ENCODE measurements around the gene KIRREL3. TPM values are rescaled to one million over a fixed set of nuclear protein-coding genes. Genes with fewer than 3 reads are reported as not detected.
A peak's percentile ranks its signal among the peaks of the same experiment; 100 is the strongest.

KIRREL3 gene
- total RNA-seq, 1 donor from 2014 or later: 0.82 TPM

DNA sequence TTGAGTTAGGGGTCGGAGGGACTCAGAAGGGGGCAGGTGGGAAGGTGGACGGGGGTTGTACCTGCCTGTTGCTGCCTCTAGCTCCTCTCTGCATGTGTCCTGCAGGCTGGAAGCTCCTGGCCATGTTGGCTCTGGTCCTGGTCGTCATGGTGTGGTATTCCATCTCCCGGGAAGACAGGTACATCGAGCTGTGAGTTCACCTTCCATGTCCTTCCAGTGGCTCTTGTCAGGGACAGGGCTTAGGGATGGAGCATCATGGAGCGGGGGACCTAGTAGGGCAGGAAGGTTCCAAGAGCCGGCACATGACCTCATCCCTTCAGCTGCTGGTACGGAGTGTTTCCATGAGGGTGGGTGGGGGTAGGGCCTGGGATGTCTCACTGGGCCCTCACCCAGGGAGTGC is 594.2 kb downstream of the KIRREL3 start:
- H3K27ac Mint-ChIP-seq (ENCODE audit: unreplicated experiment): no peak overlapping the region
- TF ChIP-seq, protein P1, sequence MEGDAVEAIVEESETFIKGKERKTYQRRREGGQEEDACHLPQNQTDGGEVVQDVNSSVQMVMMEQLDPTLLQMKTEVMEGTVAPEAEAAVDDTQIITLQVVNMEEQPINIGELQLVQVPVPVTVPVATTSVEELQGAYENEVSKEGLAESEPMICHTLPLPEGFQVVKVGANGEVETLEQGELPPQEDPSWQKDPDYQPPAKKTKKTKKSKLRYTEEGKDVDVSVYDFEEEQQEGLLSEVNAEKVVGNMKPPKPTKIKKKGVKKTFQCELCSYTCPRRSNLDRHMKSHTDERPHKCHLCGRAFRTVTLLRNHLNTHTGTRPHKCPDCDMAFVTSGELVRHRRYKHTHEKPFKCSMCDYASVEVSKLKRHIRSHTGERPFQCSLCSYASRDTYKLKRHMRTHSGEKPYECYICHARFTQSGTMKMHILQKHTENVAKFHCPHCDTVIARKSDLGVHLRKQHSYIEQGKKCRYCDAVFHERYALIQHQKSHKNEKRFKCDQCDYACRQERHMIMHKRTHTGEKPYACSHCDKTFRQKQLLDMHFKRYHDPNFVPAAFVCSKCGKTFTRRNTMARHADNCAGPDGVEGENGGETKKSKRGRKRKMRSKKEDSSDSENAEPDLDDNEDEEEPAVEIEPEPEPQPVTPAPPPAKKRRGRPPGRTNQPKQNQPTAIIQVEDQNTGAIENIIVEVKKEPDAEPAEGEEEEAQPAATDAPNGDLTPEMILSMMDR (conservative IDR thresholded peaks at IDR 0.05): no peak

DNA sequence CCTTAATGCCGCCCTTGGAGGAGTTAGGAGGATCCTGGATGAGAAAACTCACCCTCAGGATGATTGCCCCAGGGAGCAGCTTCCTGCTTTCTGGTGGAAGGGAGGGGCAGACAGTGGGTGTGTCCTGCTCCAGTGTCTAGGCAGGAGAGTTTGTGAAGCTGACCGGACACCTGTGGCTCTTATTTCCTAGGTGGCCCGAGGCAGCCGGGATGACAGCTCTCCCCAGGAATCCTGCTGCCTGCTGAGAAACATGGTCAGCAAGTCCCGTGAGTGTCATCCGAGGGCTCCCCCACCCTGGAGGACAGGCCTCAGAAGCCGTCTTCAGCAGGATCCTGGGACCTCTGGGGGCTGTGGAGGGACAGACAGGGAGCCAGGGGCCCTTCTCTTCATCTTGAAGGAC is 594.7 kb downstream of the KIRREL3 start:
- peaks cover 24% of the 10 kb centered on the region for H3K4me1 Mint-ChIP-seq
- TF ChIP-seq, protein P1 (conservative IDR thresholded peaks at IDR 0.05): no peak
- no peak for DNase-seq (ENCODE audit: low read depth, low spot score)
- H3K27ac Mint-ChIP-seq (ENCODE audit: unreplicated experiment): no peak overlapping the region
- H3K36me3 Mint-ChIP-seq (ENCODE audit: low read depth): peaks cover 12% of the 10 kb centered on the region
- H3K27me3 Mint-ChIP-seq (ENCODE audit: low read depth): no peaks in the 10 kb centered on the region
- no peak overlapping the region for H3K4me3 Mint-ChIP-seq
- no peaks in the 10 kb centered on the region for H3K9me3 Mint-ChIP-seq

More for the DNA sequence above, 594.2 kb downstream of the KIRREL3 start:
- Mint-ChIP-seq H3K9me3 (no peaks in the 10 kb centered on the region), H3K36me3 (ENCODE audit: low read depth) (peaks cover 12% of the 10 kb centered on the region), H3K4me3 (no peak overlapping the region), H3K27me3 (ENCODE audit: low read depth) (no peaks in the 10 kb centered on the region), H3K4me1 (peaks cover 21% of the 10 kb centered on the region)
- DNase-seq (ENCODE audit: low read depth, low spot score): no peak

DNA sequence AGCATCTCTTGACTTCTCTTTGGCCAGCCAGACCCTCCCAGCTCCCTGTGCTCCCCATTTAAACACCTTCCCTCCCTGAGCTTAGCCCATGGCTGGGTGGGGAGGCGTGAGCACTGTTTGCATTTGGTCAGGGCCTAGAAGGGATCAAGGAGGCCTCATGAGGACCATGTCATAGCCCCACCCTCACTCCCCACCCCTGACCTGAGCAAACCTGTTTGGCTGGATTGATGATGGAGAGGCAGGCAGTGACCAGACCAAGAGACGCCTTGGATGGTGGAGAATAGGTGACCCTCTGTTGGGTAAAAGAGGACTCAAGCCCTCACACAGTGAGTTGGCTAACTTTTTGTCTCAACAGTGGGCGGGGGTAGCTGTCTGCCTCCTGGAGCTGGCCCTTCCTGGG is 595.2 kb downstream of the KIRREL3 start:
- TF ChIP-seq, protein P1 (conservative IDR thresholded peaks at IDR 0.05): no peak
- no peak overlapping the region for H3K27ac Mint-ChIP-seq (ENCODE audit: unreplicated experiment)
- H3K4me3 Mint-ChIP-seq: no peak overlapping the region
- peaks cover 7% of the 10 kb centered on the region for H3K36me3 Mint-ChIP-seq (ENCODE audit: low read depth)
- H3K9me3 Mint-ChIP-seq: no peaks in the 10 kb centered on the region
- H3K4me1 Mint-ChIP-seq: peaks cover 24% of the 10 kb centered on the region
- no peak for DNase-seq (ENCODE audit: low read depth, low spot score)
- no peaks in the 10 kb centered on the region for H3K27me3 Mint-ChIP-seq (ENCODE audit: low read depth)

DNA sequence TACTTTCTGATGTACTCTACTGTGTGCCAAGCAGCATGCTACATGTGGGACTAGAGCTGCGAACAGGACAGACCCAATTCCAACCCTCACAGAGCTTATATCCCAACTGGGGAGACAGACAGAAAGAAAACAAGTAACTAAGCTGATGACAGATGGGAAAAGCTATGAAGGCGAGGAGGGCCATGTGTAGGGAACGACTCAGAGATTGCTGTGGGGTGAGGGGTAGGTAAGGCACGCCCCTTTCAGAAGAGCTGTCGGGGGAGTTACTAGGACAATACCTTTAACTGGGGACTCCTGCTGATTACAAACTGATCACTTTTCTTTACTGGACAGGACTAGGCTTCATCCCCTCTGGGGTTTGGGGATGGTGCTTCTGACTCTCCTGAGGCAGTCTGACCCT is 596.2 kb downstream of the KIRREL3 start:
- H3K9me3 Mint-ChIP-seq: peaks cover 2% of the 10 kb centered on the region
- H3K4me3 Mint-ChIP-seq: no peak overlapping the region
- peak overlapping the region; percentile 5 for H3K27ac Mint-ChIP-seq (ENCODE audit: unreplicated experiment)
- no peak for DNase-seq (ENCODE audit: low read depth, low spot score)
- TF ChIP-seq, protein P1 (conservative IDR thresholded peaks at IDR 0.05): no peak
- peaks cover 23% of the 10 kb centered on the region for H3K4me1 Mint-ChIP-seq
- no peaks in the 10 kb centered on the region for H3K27me3 Mint-ChIP-seq (ENCODE audit: low read depth)
- H3K36me3 Mint-ChIP-seq (ENCODE audit: low read depth): peaks cover 5% of the 10 kb centered on the region

DNA sequence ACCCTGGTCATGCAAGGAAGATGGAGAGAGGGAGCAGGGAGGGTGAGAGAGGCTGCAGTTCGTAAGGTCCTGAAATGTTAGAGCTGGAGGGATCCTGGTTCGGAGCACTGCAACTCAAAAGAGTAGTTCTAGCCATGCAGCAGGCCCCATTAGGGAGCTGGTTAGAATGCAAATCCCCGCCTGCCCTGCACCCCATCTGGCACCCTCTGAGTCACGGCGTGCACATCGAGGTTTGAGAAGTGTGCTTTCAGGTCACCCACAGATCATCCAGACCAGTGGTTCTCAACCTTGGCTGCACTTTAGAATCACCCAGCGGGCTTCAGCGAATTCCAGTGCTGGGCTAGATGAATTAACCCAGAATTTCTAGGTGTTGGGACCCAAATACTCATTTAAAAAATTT is 596.9 kb downstream of the KIRREL3 start:
- DNase-seq (ENCODE audit: low read depth, low spot score): no peak
- Mint-ChIP-seq H3K4me1 (peaks cover 23% of the 10 kb centered on the region), H3K9me3 (peaks cover 2% of the 10 kb centered on the region), H3K36me3 (ENCODE audit: low read depth) (peaks cover 2% of the 10 kb centered on the region), H3K27me3 (ENCODE audit: low read depth) (no peaks in the 10 kb centered on the region), H3K4me3 (no peak overlapping the region), H3K27ac (ENCODE audit: unreplicated experiment) (no peak overlapping the region)
- TF ChIP-seq, protein P1 (conservative IDR thresholded peaks at IDR 0.05): no peak

Measured in neural crest cell (in vitro differentiated cells).